Activated CD8-positive, alpha-beta T cell treated with anti-CD3 and anti-CD28 coated beads, Interleukin-2, amount 10 ng/mL, durations not matched to agents 7 days and 5 days (primary cell): ENCODE measurements around the gene TMEM9. TPM values are rescaled to one million over a fixed set of nuclear protein-coding genes. Genes with fewer than 3 reads are reported as not detected.
"Not testable (repeated sequence)": the region's sequence is repeated elsewhere in the genome, so short reads cannot be mapped to it uniquely, and the experiment has no call there.

Source experiments
- ATAC-seq: fragments of 150-1000 bp; cut with Tn5 transposase; one replicate; pipeline ENCODE4 v1.10.0; 2021; ENCODE audit warnings: moderate library complexity
- CTCF ChIA-PET: fragments of 350-600 bp; sonication (Branson Sonifier 250); formaldehyde crosslinking; loops from one replicate; lab custom pipeline; 2021; ENCODE audit warnings: antibody characterized with exemption; lab: Charles Lee
- POLR2A ChIA-PET: fragments of 350-600 bp; sonication (Branson Sonifier 250); formaldehyde crosslinking; loops from one replicate; lab custom pipeline; 2021; ENCODE audit warnings: antibody characterized with exemption; lab: Charles Lee
- DNase-seq: peaks from one replicate; pipeline ENCODE4 v3.0.0-alpha.2; 2020
- H3K27ac Mint-ChIP-seq: one replicate; pipeline ENCODE4 v1.8.0; 2021; ENCODE audit warnings: mild to moderate bottlenecking, mixed read lengths
- H3K27me3 Mint-ChIP-seq: one replicate; pipeline ENCODE4 v1.8.0; 2021; ENCODE audit warnings: low read depth, mixed read lengths
- H3K36me3 Mint-ChIP-seq: one replicate; pipeline ENCODE4 v1.8.0; 2021; ENCODE audit warnings: low read depth, mixed read lengths
- H3K4me1 Mint-ChIP-seq: one replicate; pipeline ENCODE4 v1.8.0; 2021; ENCODE audit warnings: low read depth, mixed read lengths
- H3K4me3 Mint-ChIP-seq: one replicate; pipeline ENCODE4 v1.8.0; 2021; ENCODE audit warnings: mild to moderate bottlenecking, mixed read lengths
- H3K9me3 Mint-ChIP-seq: one replicate; pipeline ENCODE4 v1.8.0; 2022; ENCODE audit warnings: mixed read lengths; ENCODE audit not compliant: insufficient read depth
- total RNA-seq, 2 experiments: library from RNA; stranded (reverse); gene quantifications; one replicate each; pipeline ENCODE4 v1.2.3, GENCODE V29; 2021

Gene TMEM9
- total RNA-seq, 2 experiments from 2014 or later, result 13.6 to 18.9 TPM

- DNase-seq, result no peak
- Mint-ChIP-seq H3K4me1 (peaks cover 11% of the 10 kb centered on the region), H3K27ac (no peak overlapping the region), H3K4me3 (no peak overlapping the region), H3K27me3 (peaks cover 35% of the 10 kb centered on the region), H3K9me3 (no peaks in the 10 kb centered on the region), H3K36me3 (no peaks in the 10 kb centered on the region)
- POLR2A ChIA-PET, result interaction anchor here (1.0 kb wide), 1 partner anchor 19 kb away, joined by 3 read pairs; no protein-coding TSS in a partner anchor
- no peak for ATAC-seq
- CTCF ChIA-PET, result no interaction called here
These were observed 18.1 kb upstream of the TMEM9 start for GRCh38 chr1:201172326-201172725.

- H3K9me3 Mint-ChIP-seq, result no peaks in the 10 kb centered on the region
- CTCF ChIA-PET, result interaction anchor here (0.8 to 1.6 kb wide), 6 partner anchors 13 to 264 kb away, joined by 3 to 4 read pairs (median 3); no protein-coding TSS in a partner anchor
- POLR2A ChIA-PET, result interaction anchor here (1.0 kb wide), 1 partner anchor 18 kb away, joined by 3 read pairs; no protein-coding TSS in a partner anchor
- no peak overlapping the region for H3K27ac Mint-ChIP-seq
- H3K4me3 Mint-ChIP-seq, result peak overlapping the region; percentile 69
- H3K36me3 Mint-ChIP-seq, result no peaks in the 10 kb centered on the region
- peaks cover 11% of the 10 kb centered on the region for H3K4me1 Mint-ChIP-seq
- peaks cover 38% of the 10 kb centered on the region for H3K27me3 Mint-ChIP-seq
- DNase-seq (peak; percentile 32), ATAC-seq (peak; percentile 61)
These were observed 17.1 kb upstream of the TMEM9 start for GRCh38 chr1:201171063-201172036.

- POLR2A ChIA-PET, result no interaction called here
- Mint-ChIP-seq H3K27ac (no peak overlapping the region), H3K9me3 (no peaks in the 10 kb centered on the region), H3K36me3 (no peaks in the 10 kb centered on the region), H3K4me1 (peaks cover 11% of the 10 kb centered on the region), H3K4me3 (peak overlapping the region; percentile 69), H3K27me3 (peaks cover 42% of the 10 kb centered on the region)
- CTCF ChIA-PET, result interaction anchor here (0.9 to 1.6 kb wide), 5 partner anchors 14 to 265 kb away, joined by 3 to 4 read pairs (median 3); no protein-coding TSS in a partner anchor
- DNase-seq, result peak; percentile 71
- peak; percentile 94 for ATAC-seq
These were observed 16.3 kb upstream of the TMEM9 start for GRCh38 chr1:201170533-201171062.

GRCh38 chr1:201169971-201170532, 15.8 kb upstream of the TMEM9 start:
- H3K9me3 Mint-ChIP-seq, result no peaks in the 10 kb centered on the region
- DNase-seq (no peak), ATAC-seq (no peak)
- POLR2A ChIA-PET, result interaction anchor here (1.3 kb wide), 1 partner anchor 16 kb away, joined by 6 read pairs; the partner anchor contains the start of gene TMEM9
- no peak overlapping the region for H3K27ac Mint-ChIP-seq
- H3K36me3 Mint-ChIP-seq, result no peaks in the 10 kb centered on the region
- CTCF ChIA-PET, result interaction anchor here (1.3 to 1.6 kb wide), 5 partner anchors 15 to 266 kb away, joined by 3 to 7 read pairs (median 3); no protein-coding TSS in a partner anchor
- H3K4me3 Mint-ChIP-seq, result no peak overlapping the region
- H3K4me1 Mint-ChIP-seq, result peaks cover 11% of the 10 kb centered on the region
- H3K27me3 Mint-ChIP-seq, result peaks cover 42% of the 10 kb centered on the region

GRCh38 chr1:201169203-201169602, 14.9 kb upstream of the TMEM9 start:
- H3K36me3 Mint-ChIP-seq, result no peaks in the 10 kb centered on the region
- H3K27me3 Mint-ChIP-seq, result peaks cover 40% of the 10 kb centered on the region
- POLR2A ChIA-PET, result interaction anchor here (1.3 kb wide), 1 partner anchor 15 kb away, joined by 6 read pairs; the partner anchor contains the start of gene TMEM9
- CTCF ChIA-PET, result interaction anchor here (1.5 to 1.6 kb wide), 3 partner anchors 16 to 50 kb away, joined by 3 to 7 read pairs (median 3); no protein-coding TSS in a partner anchor
- H3K4me1 Mint-ChIP-seq, result peaks cover 11% of the 10 kb centered on the region
- H3K9me3 Mint-ChIP-seq, result no peaks in the 10 kb centered on the region
- no peak overlapping the region for H3K4me3 Mint-ChIP-seq
- no peak overlapping the region for H3K27ac Mint-ChIP-seq
- DNase-seq (no peak), ATAC-seq (no peak)

- ChIA-PET POLR2A (interaction anchor here (1.0 kb wide), 1 partner anchor 8 kb away, joined by 7 read pairs; no protein-coding TSS in a partner anchor), CTCF (interaction anchor here (1.2 kb wide), 1 partner anchor 13 kb away, joined by 4 read pairs; the partner anchor contains the start of gene TMEM9)
- no peaks in the 10 kb centered on the region for H3K36me3 Mint-ChIP-seq
- H3K27me3 Mint-ChIP-seq, result peaks cover 41% of the 10 kb centered on the region
- H3K27ac Mint-ChIP-seq, result no peak overlapping the region
- ATAC-seq (no peak), DNase-seq (no peak)
- no peak overlapping the region for H3K4me3 Mint-ChIP-seq
- peaks cover 11% of the 10 kb centered on the region for H3K4me1 Mint-ChIP-seq
- no peaks in the 10 kb centered on the region for H3K9me3 Mint-ChIP-seq
These were observed 13.0 kb upstream of the TMEM9 start for GRCh38 chr1:201167041-201167991.

GRCh38 chr1:201164645-201165044, 10.4 kb upstream of the TMEM9 start:
- H3K4me3 Mint-ChIP-seq, result no peak overlapping the region
- H3K27ac Mint-ChIP-seq, result no peak overlapping the region
- ATAC-seq (no peak), DNase-seq (no peak)
- ChIA-PET POLR2A (no interaction called here), CTCF (no interaction called here)
- H3K36me3 Mint-ChIP-seq, result no peaks in the 10 kb centered on the region
- no peaks in the 10 kb centered on the region for H3K4me1 Mint-ChIP-seq
- peaks cover 21% of the 10 kb centered on the region for H3K27me3 Mint-ChIP-seq
- no peaks in the 10 kb centered on the region for H3K9me3 Mint-ChIP-seq

- CTCF ChIA-PET, result no interaction called here
- peaks cover 19% of the 10 kb centered on the region for H3K27me3 Mint-ChIP-seq
- no peak for ATAC-seq
These were observed 9.4 kb upstream of the TMEM9 start for GRCh38 chr1:201163707-201164106.

GRCh38 chr1:201163036-201163435, 8.8 kb upstream of the TMEM9 start:
- ATAC-seq, DNase-seq, H3K4me1 Mint-ChIP-seq, POLR2A ChIA-PET, H3K4me3 Mint-ChIP-seq, H3K9me3 Mint-ChIP-seq, CTCF ChIA-PET, H3K36me3 Mint-ChIP-seq, H3K27ac Mint-ChIP-seq: not testable (repeated sequence)
- H3K27me3 Mint-ChIP-seq, result peaks cover 21% of the 10 kb centered on the region

More at GRCh38 chr1:201163707-201164106, 9.4 kb upstream of the TMEM9 start:
- POLR2A ChIA-PET, result no interaction called here
- no peaks in the 10 kb centered on the region for H3K4me1 Mint-ChIP-seq
- DNase-seq, result no peak
- no peak overlapping the region for H3K4me3 Mint-ChIP-seq
- no peaks in the 10 kb centered on the region for H3K9me3 Mint-ChIP-seq
- H3K36me3 Mint-ChIP-seq, result no peaks in the 10 kb centered on the region
- no peak overlapping the region for H3K27ac Mint-ChIP-seq

GRCh38 chr1:201157949-201158348, 3.7 kb upstream of the TMEM9 start:
- no peak overlapping the region for H3K27ac Mint-ChIP-seq
- peaks cover 21% of the 10 kb centered on the region for H3K27me3 Mint-ChIP-seq
- ChIA-PET CTCF (interaction anchor here (1.5 kb wide), 1 partner anchor 44 kb away, joined by 4 read pairs; no protein-coding TSS in a partner anchor), POLR2A (no interaction called here)
- ATAC-seq (no peak), DNase-seq (no peak)
- no peak overlapping the region for H3K4me3 Mint-ChIP-seq
- H3K9me3 Mint-ChIP-seq, result no peaks in the 10 kb centered on the region
- peaks cover 13% of the 10 kb centered on the region for H3K4me1 Mint-ChIP-seq
- H3K36me3 Mint-ChIP-seq, result no peaks in the 10 kb centered on the region
